PFSK-1 (cell line): Measurements from ENCODE around the gene MYCBP2.
A peak's percentile ranks its signal among the peaks of the same experiment; 100 is the strongest.

Experiments used
- FOXP2 ChIP-seq: optimal IDR thresholded peaks from 2 replicates; pipeline ENCODE3; 2011; ENCODE audit warnings: borderline replicate concordance, control low read depth, inconsistent platforms; ENCODE audit not compliant: insufficient read depth; ENCODE audit errors: extremely low read length, extremely low read depth
- POLR2AphosphoS5 ChIP-seq: IDR thresholded peaks from 2 replicates; pipeline ENCODE4 v1.6.1; 2012; ENCODE audit warnings: low read depth, mild to moderate bottlenecking, control low read depth, low read length, moderate library complexity
- REST ChIP-seq, 2 experiments: IDR thresholded peaks; 2 replicates each; pipeline versions ENCODE4 v1.6.1 to v1.8.0; 2011 to 2012; ENCODE audit warnings: low read depth in 2 of 2, low read length in 2 of 2, control low read depth in 1 of 2, inconsistent platforms in 1 of 2, mild to moderate bottlenecking in 1 of 2, moderate library complexity in 1 of 2; ENCODE audit not compliant: insufficient read depth in 1 of 2
- SIN3A ChIP-seq: IDR thresholded peaks from 2 replicates; pipeline ENCODE4 v1.6.1; 2012; ENCODE audit warnings: mild to moderate bottlenecking, low read length, moderate library complexity, borderline replicate concordance; ENCODE audit not compliant: insufficient read depth
- TAF1 ChIP-seq: IDR thresholded peaks from 2 replicates; pipeline ENCODE4 v1.6.1; 2012; ENCODE audit warnings: low read length, control low read depth, borderline replicate concordance; ENCODE audit not compliant: insufficient read depth

DNA sequence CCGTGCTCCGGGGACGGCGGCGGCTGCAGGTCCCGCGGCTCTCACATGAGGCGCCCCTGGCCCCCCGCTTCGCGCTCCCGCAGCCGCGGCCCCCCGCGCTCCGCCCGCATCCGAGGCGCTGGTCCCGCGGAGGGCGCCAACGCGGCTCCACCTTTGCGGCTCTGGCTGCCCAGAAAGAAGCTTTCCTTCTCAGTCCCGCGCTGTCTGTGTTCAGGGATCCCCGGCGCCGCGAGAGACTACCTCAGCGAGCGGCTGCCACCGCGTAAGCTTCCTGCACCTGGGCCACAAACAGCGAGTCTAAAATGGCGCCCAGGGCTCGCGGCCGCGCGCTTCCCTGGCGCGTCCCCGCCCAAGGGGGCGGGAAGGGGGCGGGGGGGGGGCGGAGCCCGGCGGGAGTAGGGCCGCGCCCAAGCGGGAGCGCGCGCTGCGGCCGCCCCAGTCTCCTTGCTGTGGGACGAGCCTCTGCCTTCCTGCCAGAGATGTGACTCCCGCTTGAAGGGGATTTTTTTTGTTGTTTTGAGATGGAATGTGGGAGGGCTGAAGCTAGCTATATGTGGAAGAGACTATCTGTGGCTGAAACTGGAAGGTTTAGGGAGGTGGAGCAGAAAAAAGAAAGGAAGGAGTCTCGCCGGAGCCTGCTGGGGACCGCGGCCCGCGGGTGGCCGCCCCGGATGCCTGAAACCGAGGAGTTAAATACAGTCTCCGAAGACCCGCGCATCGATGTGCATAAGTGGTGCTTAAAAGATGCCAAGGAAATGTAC lies 299.9 kb downstream of the MYCBP2 start, which contains the start of gene FBXL3:
- TF ChIP-seq REST (IDR thresholded peaks at IDR 0.05; ENCODE audit: insufficient read depth in 1 of 2, low read depth in 2 of 2, low read length in 2 of 2) (no peak), POLR2AphosphoS5 (peak; percentile 51; the same call in 1 of the 2 replicates), TAF1 (no peak; the same call in 1 of the 2 replicates), SIN3A (no peak), FOXP2 (peak; percentile 33)
